ENCODE results near the gene XKRX. TPM values are rescaled to one million over a fixed set of nuclear protein-coding genes. Genes with fewer than 3 reads are reported as not detected.

Gene XKRX
- total and polyA plus RNA-seq, 2 donors (not counting 1 experiment from before 2014, with no cell fraction given) = 4.6 to 5.4 TPM

GRCh38 chrX:100868273-100868672, 60.4 kb downstream of the XKRX start:
- ATAC-seq (ENCODE audit: low read depth) (no peak), DNase-seq (no peak)
- Mint-ChIP-seq H3K4me1 (no peaks in the 10 kb centered on the region), H3K4me3 (no peak overlapping the region), H3K27ac (no peak overlapping the region), H3K9me3 (ENCODE audit: insufficient read depth) (no peaks in the 10 kb centered on the region), H3K27me3 (no peaks in the 10 kb centered on the region)
- Histone ChIP-seq H3K27me3 (replicated peaks in 1 of 4; ENCODE audit: control extremely low read depth in 1 of 4, control insufficient read depth in 3 of 4, insufficient read depth in 4 of 4, low read length in 3 of 4) (no peaks in the 10 kb centered on the region), H3K4me3 (ENCODE audit: control extremely low read depth in 1 of 5, extremely low read depth in 1 of 5, insufficient read depth in 1 of 5, low read depth in 2 of 5, low read length in 4 of 5) (no peak overlapping the region), H3K9ac (ENCODE audit: low read length) (no peak overlapping the region), H3K4me1 (ENCODE audit: control insufficient read depth in 2 of 2, insufficient read depth in 2 of 2, low read length in 2 of 2) (no peaks in the 10 kb centered on the region), H3K4me2 (replicated peaks; ENCODE audit: low read depth, low read length, poor library complexity, severe bottlenecking) (no peak overlapping the region), H3K9me3 (ENCODE audit: control extremely low read depth in 1 of 3, control insufficient read depth in 2 of 3, insufficient read depth in 1 of 3, low read length in 2 of 3) (no peaks in the 10 kb centered on the region), H3K36me3 (replicated peaks in 1 of 2; ENCODE audit: control extremely low read depth in 1 of 2, control insufficient read depth in 1 of 2, extremely low read depth in 1 of 2, insufficient read depth in 2 of 2, low read length in 1 of 2) (no peaks in the 10 kb centered on the region), H4K20me1 (ENCODE audit: control insufficient read depth, insufficient read depth, low read length, poor library complexity, severe bottlenecking) (no peaks in the 10 kb centered on the region), H3K27ac (ENCODE audit: low read length in 2 of 2) (no peak overlapping the region), H3K79me2 (ENCODE audit: control insufficient read depth, insufficient read depth, low read length) (no peaks in the 10 kb centered on the region), H2AFZ (ENCODE audit: insufficient read depth, low read depth, low read length, poor library complexity, severe bottlenecking) (no peak overlapping the region)
- TF ChIP-seq EZH2 (IDR thresholded peaks at IDR 0.05; ENCODE audit: borderline replicate concordance, insufficient read depth, low read depth, low read length, poor library complexity, severe bottlenecking) (no peak), CTCF (IDR thresholded peaks at IDR 0.05) (no peak)
- intact Hi-C loops (cut with micrococcal nuclease) = no loop called here
- POLR2A ChIA-PET = no interaction called here
- WGBS (ENCODE audit: insufficient coverage) = 86% methylated on average over 2 of the region's 2 CpGs
- CTCF ChIA-PET = no interaction called here

GRCh38 chrX:100864657-100865391, 63.9 kb downstream of the XKRX start:
- Mint-ChIP-seq H3K27ac (no peak overlapping the region), H3K9me3 (ENCODE audit: insufficient read depth) (no peaks in the 10 kb centered on the region), H3K27me3 (peaks cover 4% of the 10 kb centered on the region), H3K4me3 (no peak overlapping the region), H3K4me1 (no peaks in the 10 kb centered on the region)
- no peaks in the 10 kb centered on the region for H3K36me3 ChIP-seq (replicated peaks in 1 of 2; ENCODE audit: control extremely low read depth in 1 of 2, control insufficient read depth in 1 of 2, extremely low read depth in 1 of 2, insufficient read depth in 2 of 2, low read length in 1 of 2)
- no CpG with 5 or more reads among the region's 2 CpGs for WGBS (ENCODE audit: insufficient coverage)
- no peak for TF ChIP-seq CTCF (IDR thresholded peaks at IDR 0.05)
- no peak for TF ChIP-seq EZH2 (IDR thresholded peaks at IDR 0.05; ENCODE audit: borderline replicate concordance, insufficient read depth, low read depth, low read length, poor library complexity, severe bottlenecking)
- no peaks in the 10 kb centered on the region for H4K20me1 ChIP-seq (ENCODE audit: control insufficient read depth, insufficient read depth, low read length, poor library complexity, severe bottlenecking)
- intact Hi-C loops (cut with micrococcal nuclease) = no loop called here
- H3K4me3 ChIP-seq (ENCODE audit: control extremely low read depth in 1 of 5, extremely low read depth in 1 of 5, insufficient read depth in 1 of 5, low read depth in 2 of 5, low read length in 4 of 5) = no peak overlapping the region
- H3K4me2 ChIP-seq (replicated peaks; ENCODE audit: low read depth, low read length, poor library complexity, severe bottlenecking) = no peak overlapping the region
- H3K27me3 ChIP-seq (replicated peaks in 1 of 4; ENCODE audit: control extremely low read depth in 1 of 4, control insufficient read depth in 3 of 4, insufficient read depth in 4 of 4, low read length in 3 of 4) = peaks cover 0 to 4% (median 0%) of the 10 kb centered on the region in 4 experiments
- H3K4me1 ChIP-seq (ENCODE audit: control insufficient read depth in 2 of 2, insufficient read depth in 2 of 2, low read length in 2 of 2) = no peaks in the 10 kb centered on the region
- DNase-seq (no peak), ATAC-seq (ENCODE audit: low read depth) (no peak)
- no peak overlapping the region for H3K9ac ChIP-seq (ENCODE audit: low read length)
- CTCF ChIA-PET = no interaction called here
- H3K27ac ChIP-seq (ENCODE audit: low read length in 2 of 2) = no peak overlapping the region
- POLR2A ChIA-PET = no interaction called here
- H3K9me3 ChIP-seq (ENCODE audit: control extremely low read depth in 1 of 3, control insufficient read depth in 2 of 3, insufficient read depth in 1 of 3, low read length in 2 of 3) = no peaks in the 10 kb centered on the region
- no peaks in the 10 kb centered on the region for H3K79me2 ChIP-seq (ENCODE audit: control insufficient read depth, insufficient read depth, low read length)
- no peak overlapping the region for H2AFZ ChIP-seq (ENCODE audit: insufficient read depth, low read depth, low read length, poor library complexity, severe bottlenecking)
